HFFc6 (cell line): ENCODE measurements around the gene STAT2. TPM values are rescaled to one million over a fixed set of nuclear protein-coding genes. Genes with fewer than 3 reads are reported as not detected.
"Not testable (repeated sequence)": the region's sequence is repeated elsewhere in the genome, so short reads cannot be mapped to it uniquely, and the experiment has no call there.

Experiments used
- DNase-seq: peaks from one replicate; pipeline ENCODE4 v3.0.0-alpha.2; 2018
- H3K27ac Mint-ChIP-seq: 2 replicates; pipeline ENCODE4 v1.8.0; 2020; ENCODE audit warnings: mild to moderate bottlenecking, mixed read lengths
- H3K27me3 Mint-ChIP-seq: 2 replicates; pipeline ENCODE4 v1.8.0; 2021; ENCODE audit warnings: mild to moderate bottlenecking, moderate library complexity, mixed read lengths; ENCODE audit not compliant: insufficient read depth
- H3K36me3 Mint-ChIP-seq: 2 replicates; pipeline ENCODE4 v1.8.0; 2021; ENCODE audit warnings: low read depth, mixed read lengths
- H3K4me1 Mint-ChIP-seq: 2 replicates; pipeline ENCODE4 v1.8.0; 2020; ENCODE audit warnings: low read depth, mixed read lengths
- H3K4me3 Mint-ChIP-seq: 2 replicates; pipeline ENCODE4 v1.8.0; 2020; ENCODE audit warnings: mild to moderate bottlenecking, moderate library complexity, mixed read lengths
- H3K9me3 Mint-ChIP-seq: 2 replicates; pipeline ENCODE4 v1.8.0; 2020; ENCODE audit warnings: mild to moderate bottlenecking, mixed read lengths
- total RNA-seq, 6 experiments: library from RNA; stranded (reverse); fragmentation: NEBNext Ultra II Directional; extraction: Animal tissue kit (Norgen Biotek cat#: 25700); gene quantifications; 2 replicates in 1 of 6; 3 replicates in 5 of 6; pipeline ENCODE4 v1.2.3, GENCODE V29; 2021
- TF ChIP-seq, protein P1 (sequence below): fragments of 200-600 bp; sonication (generic); IDR thresholded peaks from 2 replicates; pipeline ENCODE4 v1.5.0; 2021; ENCODE audit warnings: antibody characterized with exemption, mild to moderate bottlenecking

Gene STAT2
- total RNA-seq, 6 experiments from 2014 or later, result 78.6 to 105 (median 95.2) TPM

DNA sequence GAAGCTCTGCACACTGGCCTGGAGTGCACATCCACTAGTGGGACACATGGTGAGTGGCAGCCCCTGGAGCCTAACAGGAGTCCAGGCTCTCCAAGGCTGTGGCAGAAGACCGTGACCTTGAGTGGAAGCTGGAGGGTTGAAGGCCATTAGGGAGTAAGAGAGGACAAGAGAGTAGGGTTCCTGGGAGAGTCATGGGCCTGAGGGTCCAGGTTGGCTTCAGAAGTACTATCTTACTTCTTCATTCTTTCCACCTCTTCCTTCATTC lies 20.8 kb downstream of the STAT2 start:
- peak overlapping the region; percentile 41; the same call in 1 of the 2 replicates for H3K27ac Mint-ChIP-seq
- H3K4me3 Mint-ChIP-seq, result no peak overlapping the region
- H3K9me3 Mint-ChIP-seq, result no peaks in the 10 kb centered on the region
- peaks cover 3% of the 10 kb centered on the region for H3K27me3 Mint-ChIP-seq
- TF ChIP-seq, protein P1, sequence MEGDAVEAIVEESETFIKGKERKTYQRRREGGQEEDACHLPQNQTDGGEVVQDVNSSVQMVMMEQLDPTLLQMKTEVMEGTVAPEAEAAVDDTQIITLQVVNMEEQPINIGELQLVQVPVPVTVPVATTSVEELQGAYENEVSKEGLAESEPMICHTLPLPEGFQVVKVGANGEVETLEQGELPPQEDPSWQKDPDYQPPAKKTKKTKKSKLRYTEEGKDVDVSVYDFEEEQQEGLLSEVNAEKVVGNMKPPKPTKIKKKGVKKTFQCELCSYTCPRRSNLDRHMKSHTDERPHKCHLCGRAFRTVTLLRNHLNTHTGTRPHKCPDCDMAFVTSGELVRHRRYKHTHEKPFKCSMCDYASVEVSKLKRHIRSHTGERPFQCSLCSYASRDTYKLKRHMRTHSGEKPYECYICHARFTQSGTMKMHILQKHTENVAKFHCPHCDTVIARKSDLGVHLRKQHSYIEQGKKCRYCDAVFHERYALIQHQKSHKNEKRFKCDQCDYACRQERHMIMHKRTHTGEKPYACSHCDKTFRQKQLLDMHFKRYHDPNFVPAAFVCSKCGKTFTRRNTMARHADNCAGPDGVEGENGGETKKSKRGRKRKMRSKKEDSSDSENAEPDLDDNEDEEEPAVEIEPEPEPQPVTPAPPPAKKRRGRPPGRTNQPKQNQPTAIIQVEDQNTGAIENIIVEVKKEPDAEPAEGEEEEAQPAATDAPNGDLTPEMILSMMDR, result no peak
- no peak for DNase-seq
- peaks cover 14% of the 10 kb centered on the region for H3K4me1 Mint-ChIP-seq
- H3K36me3 Mint-ChIP-seq, result peaks cover 11% of the 10 kb centered on the region

DNA sequence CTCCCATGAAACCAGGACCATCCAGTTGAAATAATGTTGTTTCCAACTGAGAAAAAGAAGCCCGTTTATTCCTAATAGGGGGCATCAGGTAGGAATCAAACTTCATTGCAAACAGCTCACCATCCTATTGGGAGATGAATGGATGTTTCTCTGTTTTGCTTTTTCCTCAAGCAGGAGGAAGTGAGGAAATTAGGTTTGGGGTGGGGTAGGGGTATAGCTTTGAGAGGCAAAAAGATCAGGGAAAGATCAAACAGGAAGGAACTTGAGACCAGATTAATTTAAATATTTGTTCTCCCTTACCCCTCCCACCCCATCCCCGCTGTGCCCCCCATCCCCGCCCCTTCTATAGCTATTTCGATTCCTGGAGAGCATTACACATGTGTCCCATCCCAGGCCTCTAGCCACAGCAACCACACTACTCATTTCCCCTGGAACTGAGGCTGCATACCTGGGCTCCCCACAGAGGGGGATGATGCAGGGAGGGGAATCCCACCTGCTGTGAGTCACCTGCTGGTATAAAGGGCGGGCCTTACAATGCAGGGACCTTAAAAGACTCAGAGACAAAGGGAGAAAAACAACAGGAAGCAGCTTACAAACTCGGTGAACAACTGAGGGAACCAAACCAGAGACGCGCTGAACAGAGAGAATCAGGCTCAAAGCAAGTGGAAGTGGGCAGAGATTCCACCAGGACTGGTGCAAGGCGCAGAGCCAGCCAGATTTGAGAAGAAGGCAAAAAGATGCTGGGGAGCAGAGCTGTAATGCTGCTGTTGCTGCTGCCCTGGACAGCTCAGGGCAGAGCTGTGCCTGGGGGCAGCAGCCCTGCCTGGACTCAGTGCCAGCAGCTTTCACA lies 21.4 kb downstream of the STAT2 start, which contains the start of gene IL23A:
IL23A (plus strand) TSS at position 577 of the 850 bp plus-strand sequence; CDS start at position 738, 161 bp downstream.
- Mint-ChIP-seq H3K27me3 (peaks cover 9% of the 10 kb centered on the region), H3K4me3 (no peak within 1 kb of the TSS), H3K27ac (peak within 1 kb of the TSS; percentile 41), H3K4me1 (peaks cover 15% of the 10 kb centered on the region), H3K36me3 (peaks cover 6% of the 10 kb centered on the region), H3K9me3 (no peaks in the 10 kb centered on the region)
- TF ChIP-seq, protein P1, result no peak
- no peak for DNase-seq

DNA sequence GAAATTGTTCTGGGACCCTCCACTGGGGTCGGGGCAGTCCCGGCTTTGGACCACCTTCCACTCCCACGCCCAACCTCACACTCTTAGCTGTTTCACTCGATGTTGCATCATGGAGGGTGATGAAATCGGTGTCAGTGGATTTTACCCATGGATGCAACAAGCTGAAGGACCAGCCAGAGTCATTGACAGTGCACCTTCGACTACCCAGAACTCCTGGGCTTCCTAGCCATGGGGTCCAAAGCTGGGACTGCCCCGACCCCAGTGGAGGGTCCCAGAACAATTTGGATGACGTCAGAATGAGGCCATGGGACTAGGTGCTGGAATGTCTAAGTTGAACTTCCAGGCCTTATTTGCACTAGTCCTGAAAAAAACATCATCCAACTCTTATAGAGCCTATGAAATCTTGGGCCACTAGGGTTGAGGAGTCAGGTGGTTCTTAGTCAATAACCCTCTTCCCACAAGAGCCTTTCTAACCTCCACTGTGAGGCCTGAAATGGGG lies 22.1 kb downstream of the STAT2 start:
- no peak for DNase-seq
- TF ChIP-seq, protein P1, result no peak
- H3K27ac Mint-ChIP-seq, result no peak overlapping the region
- H3K27me3 Mint-ChIP-seq, result peaks cover 10% of the 10 kb centered on the region
- no peaks in the 10 kb centered on the region for H3K9me3 Mint-ChIP-seq
- no peak overlapping the region for H3K4me3 Mint-ChIP-seq
- H3K4me1 Mint-ChIP-seq, result peaks cover 23% of the 10 kb centered on the region
- H3K36me3 Mint-ChIP-seq, result no peaks in the 10 kb centered on the region

DNA sequence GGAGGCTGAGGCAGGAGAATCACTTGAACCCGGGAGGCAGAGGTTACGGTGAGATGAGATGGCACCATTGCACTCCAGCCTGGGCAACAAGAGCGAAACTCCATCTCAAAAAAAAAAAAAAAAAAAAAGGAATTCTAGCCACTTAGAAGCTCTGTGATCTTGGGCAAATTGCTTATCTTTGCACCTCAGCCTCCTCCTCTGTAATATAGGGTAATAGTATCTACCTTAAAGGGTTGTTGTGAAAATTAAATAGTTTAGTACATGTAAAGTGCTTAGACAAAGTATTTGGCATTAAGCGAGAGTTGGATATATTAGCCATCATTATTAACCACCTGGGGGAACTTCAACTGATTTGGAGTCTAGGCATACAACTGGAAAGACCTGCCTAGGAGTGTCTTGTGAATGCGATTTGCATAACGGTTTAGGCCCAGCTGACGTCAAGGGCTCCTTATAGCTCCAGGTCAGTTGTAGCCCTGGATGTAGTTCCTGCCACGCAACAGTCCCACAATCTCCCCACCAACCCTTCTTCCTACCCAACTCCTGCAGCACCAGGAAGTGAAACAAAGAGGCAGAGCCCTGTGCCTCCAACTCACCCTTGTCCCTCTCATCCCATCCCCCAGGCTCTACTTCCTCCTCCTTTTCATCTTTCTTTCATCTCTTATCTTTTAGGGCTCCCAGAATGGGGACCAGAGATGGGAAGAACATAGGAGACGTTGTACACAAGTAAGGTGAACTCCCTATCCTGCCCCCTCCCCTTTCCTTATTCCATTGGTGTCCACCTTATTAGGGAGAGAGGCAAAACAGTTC lies 23.3 kb downstream of the STAT2 start:
- no peak overlapping the region for H3K4me3 Mint-ChIP-seq
- H3K4me1 Mint-ChIP-seq, result peaks cover 24% of the 10 kb centered on the region
- TF ChIP-seq, protein P1, result no peak
- peaks cover 10% of the 10 kb centered on the region for H3K27me3 Mint-ChIP-seq
- no peaks in the 10 kb centered on the region for H3K36me3 Mint-ChIP-seq
- no peak for DNase-seq
- H3K27ac Mint-ChIP-seq, result no peak overlapping the region
- H3K9me3 Mint-ChIP-seq, result no peaks in the 10 kb centered on the region

DNA sequence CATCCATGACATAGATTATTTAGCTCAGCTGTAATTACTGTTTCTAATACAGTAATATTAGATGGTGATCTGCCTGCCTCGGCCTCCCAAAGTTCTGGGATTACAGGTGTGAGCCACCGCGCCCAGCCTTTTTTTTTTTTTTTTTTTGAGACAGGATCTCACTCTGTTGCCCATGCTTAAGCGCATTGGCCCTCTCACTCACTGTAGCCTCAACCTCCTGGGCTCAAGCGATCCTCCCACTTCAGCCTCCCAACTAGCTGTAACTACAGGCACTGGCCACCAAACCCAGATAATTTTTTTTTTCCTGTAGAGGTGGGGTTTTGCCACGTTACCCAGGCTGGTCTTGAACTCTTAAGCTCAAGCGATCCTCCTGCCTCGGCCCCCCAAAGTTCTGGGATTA lies 24.4 kb downstream of the STAT2 start:
- H3K27ac Mint-ChIP-seq, H3K4me3 Mint-ChIP-seq, H3K9me3 Mint-ChIP-seq, DNase-seq, H3K27me3 Mint-ChIP-seq, H3K36me3 Mint-ChIP-seq: not testable (repeated sequence)
- H3K4me1 Mint-ChIP-seq, result peaks cover 29% of the 10 kb centered on the region

DNA sequence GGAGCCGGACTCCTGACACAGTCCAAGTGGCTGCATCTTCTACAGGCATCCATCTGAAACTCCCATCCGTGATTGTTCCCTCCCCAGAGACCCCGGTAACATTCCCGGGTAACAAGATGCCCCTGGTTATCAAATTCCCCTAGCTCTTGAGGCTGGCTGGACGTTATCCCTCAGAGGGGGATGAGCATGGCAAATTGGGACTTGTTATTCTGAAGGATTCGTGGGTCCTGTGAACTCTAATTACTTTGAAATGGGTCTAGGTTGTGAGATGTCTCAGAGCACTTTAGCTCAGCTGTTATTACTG lies 25.5 kb downstream of the STAT2 start:
- Mint-ChIP-seq H3K27me3 (peaks cover 10% of the 10 kb centered on the region), H3K36me3 (no peaks in the 10 kb centered on the region), H3K4me3 (peak overlapping the region; percentile 96), H3K4me1 (peaks cover 29% of the 10 kb centered on the region), H3K9me3 (no peaks in the 10 kb centered on the region), H3K27ac (peak overlapping the region; percentile 99)
- no peak for DNase-seq
- TF ChIP-seq, protein P1, result peak; percentile 27
